Measurements from ENCODE around the gene SHKBP1.
"Not testable (repeated sequence)": the region's sequence is repeated elsewhere in the genome, so short reads cannot be mapped to it uniquely, and the experiment has no call there.

Gene SHKBP1

GRCh38 chr19:40576585-40577451 is at the start of gene SHKBP1:
SHKBP1 (plus strand) TSS chr19:40576873; CDS start chr19:40576900, 27 bp downstream.
- DNase-seq, result peak; percentile 87 to 99 (median 94)
- intact Hi-C loops (cut with DNase I), result no loop called here

- intact Hi-C loops (cut with DNase I), result loop anchor here (2.0 to 5.0 kb wide), 3 partner anchors 39 to 71 kb away; partner anchors contain the start of genes BLVRB and SPTBN4
- DNase-seq, result peak in 1 of 10 donors; percentile 82
Observed at GRCh38 chr19:40528078-40528477, 48.6 kb upstream of the SHKBP1 start.

DNA sequence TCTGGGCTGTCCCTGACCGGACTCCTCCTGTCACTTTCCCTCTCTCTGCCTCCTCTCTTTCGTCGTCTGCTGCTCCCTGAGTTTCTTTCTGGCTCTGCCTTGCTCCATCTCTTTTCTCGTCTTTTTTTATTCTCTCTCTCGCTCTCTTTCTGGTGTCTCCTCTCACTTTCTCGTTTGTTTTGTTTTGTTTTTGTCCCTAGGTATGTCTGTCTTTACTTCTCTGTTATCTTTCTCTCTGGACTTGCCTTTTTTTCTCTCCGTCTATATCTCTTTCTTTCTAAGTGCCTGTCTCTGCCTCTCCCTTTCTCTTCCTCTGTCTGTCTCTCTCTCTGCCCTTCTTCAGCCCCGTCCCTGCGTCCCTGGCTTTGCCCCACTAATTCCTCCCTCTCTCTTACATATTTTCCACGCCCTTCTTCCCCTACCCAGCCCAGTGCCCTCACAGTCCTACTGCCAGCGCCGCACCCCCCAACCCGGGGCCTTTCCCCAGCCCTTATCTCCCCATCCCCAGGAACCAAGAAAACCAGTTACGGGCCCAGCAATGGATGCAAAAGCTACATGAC is 48.1 kb upstream of the SHKBP1 start:
- DNase-seq, result no peak
- intact Hi-C loops (cut with DNase I), result loop anchor here (2.0 to 5.0 kb wide), 3 partner anchors 39 to 70 kb away; partner anchors contain the start of genes BLVRB and SPTBN4

- peak; percentile 70 to 98 (median 86) for DNase-seq
- intact Hi-C loops (cut with DNase I), result loop anchor here (2.0 to 5.0 kb wide), 3 partner anchors 38 to 69 kb away; partner anchors contain the start of genes BLVRB and SPTBN4
Observed at GRCh38 chr19:40529093-40529954, 47.3 kb upstream of the SHKBP1 start.

- DNase-seq, result peak in 4 of 10 donors; percentile 32 to 88 (median 40)
- intact Hi-C loops (cut with DNase I), result no loop called here
Observed at GRCh38 chr19:40530091-40530901, 46.4 kb upstream of the SHKBP1 start.

GRCh38 chr19:40533508-40533907 is 43.2 kb upstream of the SHKBP1 start:
- intact Hi-C loops (cut with DNase I), result no loop called here
- DNase-seq, result peak in 1 of 10 donors; percentile 2

GRCh38 chr19:40534148-40534547 is 42.5 kb upstream of the SHKBP1 start:
- intact Hi-C loops (cut with DNase I), result no loop called here
- DNase-seq, result peak in 1 of 10 donors; percentile 70

DNA sequence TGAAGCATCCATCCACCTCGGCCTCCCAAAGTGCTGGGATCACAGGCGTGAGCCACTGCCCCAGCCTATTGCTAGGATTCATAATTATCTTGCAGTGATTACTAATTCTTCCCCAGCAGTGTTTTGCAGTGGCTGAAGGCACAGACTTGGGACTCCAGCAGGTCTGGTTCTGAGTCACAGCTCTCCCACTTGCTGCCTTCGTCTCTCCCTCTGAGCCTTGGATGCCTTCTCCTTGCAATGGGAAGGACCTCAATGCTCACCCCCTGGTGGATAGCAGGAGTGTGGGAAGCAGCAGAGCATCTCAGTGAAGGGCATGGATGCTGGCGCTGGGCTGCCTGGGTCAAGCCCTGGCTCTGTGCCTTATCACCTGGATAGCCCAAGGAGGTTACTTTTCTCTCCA is 37.6 kb upstream of the SHKBP1 start:
- peak in 1 of 10 donors; percentile 80 for DNase-seq
- intact Hi-C loops (cut with DNase I), result no loop called here

DNA sequence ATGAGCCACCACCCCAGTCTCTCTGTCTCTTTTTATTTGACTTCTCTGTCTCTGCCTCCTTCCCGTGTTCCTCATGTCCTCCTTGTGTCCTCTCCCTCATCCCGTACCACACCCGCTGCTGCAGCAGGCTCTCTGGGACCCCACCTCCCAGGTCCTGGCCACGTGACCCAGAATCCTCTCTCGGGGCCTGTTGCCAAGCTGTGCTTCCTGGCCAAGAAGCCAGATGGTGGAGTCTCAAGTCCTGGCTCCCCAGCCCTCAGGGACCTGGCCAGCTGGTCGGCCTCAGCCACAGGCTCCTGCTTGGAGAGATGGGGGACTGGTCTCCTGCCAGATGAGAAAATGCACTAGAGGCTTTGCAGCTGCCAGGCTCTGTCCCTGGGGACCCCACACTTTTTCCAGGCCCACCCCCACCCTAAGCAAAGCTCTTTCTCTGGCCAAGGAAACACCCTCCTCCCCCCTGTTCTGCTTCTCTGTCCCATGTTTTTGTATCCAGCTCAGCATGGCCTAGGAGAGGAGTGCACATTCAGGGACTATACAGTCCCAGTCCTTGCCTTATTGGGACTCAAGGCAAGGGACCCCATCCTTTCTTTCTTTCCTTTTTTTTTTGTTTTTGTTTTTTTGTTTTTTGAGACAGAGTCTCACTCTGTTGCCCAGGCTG is 34.3 kb upstream of the SHKBP1 start:
- intact Hi-C loops (cut with DNase I), result no loop called here
- peak in 2 of 10 donors; percentile 76 to 87 for DNase-seq

GRCh38 chr19:40543029-40543597 is 33.6 kb upstream of the SHKBP1 start:
- DNase-seq, result no peak
- intact Hi-C loops (cut with DNase I), result no loop called here

DNA sequence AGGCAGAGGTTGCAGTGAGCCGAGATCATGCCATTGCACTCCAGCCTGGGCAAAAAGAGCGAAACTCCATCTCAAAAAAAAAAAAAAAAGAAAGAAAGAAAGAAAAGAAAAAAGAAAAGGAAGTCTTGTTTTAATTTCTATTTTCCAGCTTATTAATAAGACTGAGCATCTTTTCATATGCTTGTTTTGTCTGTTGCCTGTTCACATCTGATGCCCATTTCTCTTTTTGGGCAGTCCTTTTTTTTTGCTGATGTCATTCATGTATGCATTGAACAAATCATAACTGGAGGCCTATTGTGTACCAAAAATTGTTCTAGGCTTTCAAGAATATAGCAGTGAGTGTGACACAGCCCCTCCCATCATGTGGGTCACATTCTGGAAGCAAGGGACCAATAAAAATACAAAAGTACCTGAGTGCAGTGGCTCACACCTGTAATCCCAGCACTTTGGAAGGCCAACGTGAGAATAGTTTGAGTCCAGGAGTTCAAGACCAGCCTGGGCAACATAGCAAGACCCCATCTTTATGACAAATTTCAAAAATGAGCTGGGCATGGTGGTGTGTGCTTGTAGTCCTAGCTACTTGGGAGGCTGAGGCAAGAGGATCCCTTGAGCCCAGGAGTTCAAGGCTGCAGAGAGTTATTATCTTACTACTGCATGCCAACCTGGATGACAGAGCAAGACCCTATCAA is 30.4 kb upstream of the SHKBP1 start:
- intact Hi-C loops (cut with DNase I), result not testable (repeated sequence)
- peak in 1 of 10 donors; percentile 4 for DNase-seq

DNA sequence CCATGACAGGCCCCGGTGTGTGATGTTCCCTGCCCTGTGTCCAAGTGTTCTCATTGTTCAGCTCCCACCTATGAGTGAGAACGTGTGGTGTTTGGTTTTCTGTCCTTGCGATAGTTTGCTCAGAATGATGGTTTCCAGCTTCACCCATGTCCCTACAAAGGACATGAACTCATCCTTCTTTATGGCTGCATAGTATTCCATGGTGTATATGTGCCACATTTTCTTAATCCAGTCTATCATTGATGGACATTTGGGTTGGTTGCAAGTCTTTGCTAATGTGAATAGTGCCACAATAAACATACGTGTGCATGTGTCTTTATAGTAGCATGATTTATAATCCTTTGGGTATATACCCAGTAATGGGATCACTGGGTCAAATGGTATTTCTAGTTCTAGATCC is 29.5 kb upstream of the SHKBP1 start:
- intact Hi-C loops (cut with DNase I), result not testable (repeated sequence)

DNA sequence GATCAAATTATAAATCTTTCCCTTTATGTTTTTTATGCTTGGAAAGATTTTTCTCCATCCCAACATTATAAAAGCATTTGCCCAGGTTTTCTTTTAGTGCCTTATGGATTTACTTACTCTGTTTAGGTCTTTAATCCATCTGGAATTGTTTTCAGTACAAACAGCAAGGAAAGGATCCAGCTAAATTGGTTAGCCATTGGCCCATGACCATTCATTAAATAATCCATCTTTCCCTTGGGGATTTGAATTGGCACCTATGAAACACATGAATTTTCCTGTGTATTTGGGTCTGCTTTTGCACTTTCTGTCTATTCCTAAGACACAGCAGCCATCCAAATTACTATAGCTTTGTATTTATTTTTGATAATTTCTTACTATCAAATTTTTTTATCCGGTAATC is 28.8 kb upstream of the SHKBP1 start:
- no peak for DNase-seq
- intact Hi-C loops (cut with DNase I), result no loop called here

More for the DNA sequence above, 29.5 kb upstream of the SHKBP1 start:
- not testable (repeated sequence) for DNase-seq

DNA sequence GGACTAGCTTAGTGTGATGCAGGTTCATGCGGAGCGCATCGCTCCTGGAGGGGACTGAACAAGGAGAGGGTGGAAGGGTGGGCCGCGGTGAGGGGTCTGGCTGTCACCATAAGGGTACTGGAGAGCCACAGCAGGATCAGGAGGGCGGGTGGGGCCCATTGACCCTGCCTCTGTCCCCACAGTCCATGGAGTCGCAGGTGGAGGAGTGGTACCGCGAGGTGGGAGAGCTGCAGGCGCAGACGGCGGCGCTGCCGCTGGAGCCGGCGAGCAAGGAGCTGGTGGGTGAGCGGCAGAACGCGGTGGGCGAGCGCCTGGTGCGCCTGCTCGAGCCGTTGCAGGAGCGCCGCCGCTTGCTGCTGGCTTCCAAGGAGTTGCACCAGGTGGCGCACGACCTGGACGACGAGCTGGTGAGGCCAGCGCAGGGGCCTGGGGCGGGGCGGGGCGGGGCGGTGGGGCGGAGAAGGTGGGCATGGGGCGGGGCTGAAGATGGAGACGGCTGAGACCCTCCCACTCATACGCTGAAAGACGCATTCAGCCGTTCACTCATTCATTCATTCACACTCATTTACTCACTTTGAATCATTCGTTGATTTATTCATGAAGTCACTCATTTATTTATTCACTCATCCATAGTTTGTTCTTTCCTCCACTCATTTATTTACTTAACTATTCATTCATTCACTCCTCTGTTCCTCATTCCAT is 27.5 kb upstream of the SHKBP1 start:
- peak in 7 of 10 donors; percentile 62 to 95 (median 77) for DNase-seq
- intact Hi-C loops (cut with DNase I), result no loop called here

DNA sequence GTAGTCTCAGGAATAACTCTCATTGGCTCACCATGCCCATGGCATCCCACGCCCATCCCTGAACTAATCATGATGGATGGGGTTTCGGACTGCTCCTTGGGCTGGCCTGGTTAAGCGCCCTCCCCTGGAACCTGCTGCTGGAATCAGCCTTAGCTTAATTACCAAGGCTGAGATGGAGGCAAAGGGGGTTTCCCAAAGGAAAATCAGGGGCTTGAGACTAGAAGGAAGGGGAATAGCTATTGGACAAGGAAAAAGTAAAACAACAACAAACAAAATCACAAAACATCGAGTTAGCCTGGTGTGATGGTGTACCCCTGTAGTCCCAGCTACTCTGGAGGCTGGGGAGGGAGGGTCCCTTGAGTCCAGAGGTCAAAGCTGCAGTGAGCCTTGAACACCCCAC is 25.7 kb upstream of the SHKBP1 start:
- intact Hi-C loops (cut with DNase I), result no loop called here
- DNase-seq, result peak in 1 of 10 donors; percentile 9

- intact Hi-C loops (cut with DNase I), result no loop called here
Observed at GRCh38 chr19:40552848-40553247, 23.8 kb upstream of the SHKBP1 start.

More at GRCh38 chr19:40552848-40553247, 23.8 kb upstream of the SHKBP1 start:
- no peak for DNase-seq

All from posterior cingulate gyrus (tissue), 11 donors.